Esophagus squamous epithelium (tissue), 5 donors: Measurements from ENCODE around the gene IL1R1. TPM values are rescaled to one million over a fixed set of nuclear protein-coding genes. Genes with fewer than 3 reads are reported as not detected.

Experiments
- DNase-seq: peaks from one replicate; lab custom pipeline; 2025; lab: John Stamatoyannopoulos, UW
- H3K27ac ChIP-seq, 4 donors: fragments of 200-600 bp; sonication (generic); one replicate each; pipeline ENCODE4 v1.5.1; 2016 to 2019; ENCODE audit warnings: mild to moderate bottlenecking in 1 of 4
- H3K27me3 ChIP-seq, 4 donors: fragments of 200-600 bp; sonication (generic); 1 replicate in 3 of 4; 2 replicates in 1 of 4; pipeline versions ENCODE4 v1.5.1 to v1.6.0; 2017 to 2021; ENCODE audit warnings: antibody characterized with exemption in 1 of 4
- H3K36me3 ChIP-seq, 3 donors: fragments of 200-600 bp; sonication (generic); one replicate each; pipeline ENCODE4 v1.5.1; 2016 to 2019
- H3K4me1 ChIP-seq, 3 donors: fragments of 200-600 bp; sonication (generic); one replicate each; pipeline ENCODE4 v1.5.1; 2017 to 2019
- H3K4me3 ChIP-seq, 4 donors: fragments of 200-600 bp; sonication (generic); 1 replicate in 3 of 4; 2 replicates in 1 of 4; pipeline ENCODE4 v1.5.1; 2016 to 2019; ENCODE audit warnings: mild to moderate bottlenecking in 2 of 4, moderate library complexity in 1 of 4
- H3K9me3 ChIP-seq, 3 donors: fragments of 200-600 bp; sonication (generic); one replicate each; pipeline ENCODE4 v1.5.1; 2016 to 2019
- POLR2A ChIP-seq, 4 donors: fragments of 450-650 bp; IDR thresholded peaks; one replicate each; pipeline ENCODE4 v1.6.1; 2017; ENCODE audit warnings: antibody characterized with exemption in 4 of 4, mild to moderate bottlenecking in 4 of 4, moderate library complexity in 3 of 4
- WGBS, 2 donors: methylation state at CpG; one replicate each; pipeline ENCODE4 v1.1.5; 2018; 5-methylcytosine and 5-hydroxymethylcytosine counted together
- intact Hi-C: fragments of 100-400 bp; cut with DNase I; formaldehyde crosslinking; loops from one replicate; pipeline ENCODE4 v1.15.0; 2022
- total RNA-seq, 4 donors: library from RNA; depleted of rRNA; stranded (reverse); fragments of >200 nt; gene quantifications; one replicate each; pipeline ENCODE4 v1.1.0, GENCODE V29; 2016
- TF ChIP-seq, protein P1 (sequence below), 6 experiments: fragments of 450-650 bp in 4 of 6; fragments of 200-600 bp in 2 of 6; sonication (generic) in 2 of 6; IDR thresholded peaks; one replicate each; pipeline ENCODE4 v1.5.1; 2016 to 2019; ENCODE audit warnings: antibody characterized with exemption in 6 of 6, mild to moderate bottlenecking in 4 of 6, moderate library complexity in 4 of 6
- donor health status: DM: yes; HTN: yes; CAD: no.

IL1R1 gene
- total RNA-seq, 4 donors from 2014 or later, result 9.7 to 65.8 (median 24.6) TPM

- TF ChIP-seq POLR2A (IDR thresholded peaks at IDR 0.05), result no peak
- TF ChIP-seq, protein P1, sequence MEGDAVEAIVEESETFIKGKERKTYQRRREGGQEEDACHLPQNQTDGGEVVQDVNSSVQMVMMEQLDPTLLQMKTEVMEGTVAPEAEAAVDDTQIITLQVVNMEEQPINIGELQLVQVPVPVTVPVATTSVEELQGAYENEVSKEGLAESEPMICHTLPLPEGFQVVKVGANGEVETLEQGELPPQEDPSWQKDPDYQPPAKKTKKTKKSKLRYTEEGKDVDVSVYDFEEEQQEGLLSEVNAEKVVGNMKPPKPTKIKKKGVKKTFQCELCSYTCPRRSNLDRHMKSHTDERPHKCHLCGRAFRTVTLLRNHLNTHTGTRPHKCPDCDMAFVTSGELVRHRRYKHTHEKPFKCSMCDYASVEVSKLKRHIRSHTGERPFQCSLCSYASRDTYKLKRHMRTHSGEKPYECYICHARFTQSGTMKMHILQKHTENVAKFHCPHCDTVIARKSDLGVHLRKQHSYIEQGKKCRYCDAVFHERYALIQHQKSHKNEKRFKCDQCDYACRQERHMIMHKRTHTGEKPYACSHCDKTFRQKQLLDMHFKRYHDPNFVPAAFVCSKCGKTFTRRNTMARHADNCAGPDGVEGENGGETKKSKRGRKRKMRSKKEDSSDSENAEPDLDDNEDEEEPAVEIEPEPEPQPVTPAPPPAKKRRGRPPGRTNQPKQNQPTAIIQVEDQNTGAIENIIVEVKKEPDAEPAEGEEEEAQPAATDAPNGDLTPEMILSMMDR (IDR thresholded peaks at IDR 0.05), result no peak
- intact Hi-C loops, result no loop called here
- H3K27ac ChIP-seq, result peak overlapping the region in 2 of 4 donors; percentile 9 to 52
- WGBS, 2 donors, result 54 to 74% methylated on average over 3 to 7 of the region's 9 CpGs
- H3K4me3 ChIP-seq, result no peak overlapping the region
- no peaks in the 10 kb centered on the region for H3K27me3 ChIP-seq
- peaks cover 0 to 59% (median 4%) of the 10 kb centered on the region in 3 donors for H3K36me3 ChIP-seq
- H3K9me3 ChIP-seq, result peaks cover 0 to 31% (median 10%) of the 10 kb centered on the region in 3 donors
- no peak for DNase-seq
- H3K4me1 ChIP-seq, result peaks cover 0 to 42% (median 8%) of the 10 kb centered on the region in 3 donors
Measured at GRCh38 chr2:102149644-102150455, 7.3 kb downstream of the IL1R1 start.

GRCh38 chr2:102154364-102154763 lies 11.8 kb downstream of the IL1R1 start:
- DNase-seq, result no peak
- intact Hi-C loops, result no loop called here
- peaks cover 12 to 57% (median 30%) of the 10 kb centered on the region in 3 donors for H3K4me1 ChIP-seq
- H3K9me3 ChIP-seq, result no peaks in the 10 kb centered on the region
- no peaks in the 10 kb centered on the region for H3K27me3 ChIP-seq
- H3K27ac ChIP-seq, result peak overlapping the region in 3 of 4 donors; percentile 83 to 90 (median 88)
- TF ChIP-seq, protein P1 (IDR thresholded peaks at IDR 0.05), result no peak
- no peak for TF ChIP-seq POLR2A (IDR thresholded peaks at IDR 0.05)
- 91% methylated on average over 6 of the region's 6 CpGs for WGBS, 2 donors
- peaks cover 0 to 49% (median 4%) of the 10 kb centered on the region in 3 donors for H3K36me3 ChIP-seq
- no peak overlapping the region for H3K4me3 ChIP-seq

GRCh38 chr2:102154946-102155702 lies 12.6 kb downstream of the IL1R1 start:
- Histone ChIP-seq H3K27me3 (no peaks in the 10 kb centered on the region), H3K27ac (peak overlapping the region; percentile 65 to 90 (median 86)), H3K9me3 (no peaks in the 10 kb centered on the region), H3K4me1 (peaks cover 12 to 52% (median 30%) of the 10 kb centered on the region in 3 donors), H3K36me3 (peaks cover 0 to 50% (median 4%) of the 10 kb centered on the region in 3 donors), H3K4me3 (no peak overlapping the region)
- 56 to 70% methylated on average over 4 to 6 of the region's 7 CpGs for WGBS, 2 donors
- intact Hi-C loops, result no loop called here
- DNase-seq, result no peak
- TF ChIP-seq POLR2A (IDR thresholded peaks at IDR 0.05), result no peak
- TF ChIP-seq, protein P1 (IDR thresholded peaks at IDR 0.05), result no peak

DNA sequence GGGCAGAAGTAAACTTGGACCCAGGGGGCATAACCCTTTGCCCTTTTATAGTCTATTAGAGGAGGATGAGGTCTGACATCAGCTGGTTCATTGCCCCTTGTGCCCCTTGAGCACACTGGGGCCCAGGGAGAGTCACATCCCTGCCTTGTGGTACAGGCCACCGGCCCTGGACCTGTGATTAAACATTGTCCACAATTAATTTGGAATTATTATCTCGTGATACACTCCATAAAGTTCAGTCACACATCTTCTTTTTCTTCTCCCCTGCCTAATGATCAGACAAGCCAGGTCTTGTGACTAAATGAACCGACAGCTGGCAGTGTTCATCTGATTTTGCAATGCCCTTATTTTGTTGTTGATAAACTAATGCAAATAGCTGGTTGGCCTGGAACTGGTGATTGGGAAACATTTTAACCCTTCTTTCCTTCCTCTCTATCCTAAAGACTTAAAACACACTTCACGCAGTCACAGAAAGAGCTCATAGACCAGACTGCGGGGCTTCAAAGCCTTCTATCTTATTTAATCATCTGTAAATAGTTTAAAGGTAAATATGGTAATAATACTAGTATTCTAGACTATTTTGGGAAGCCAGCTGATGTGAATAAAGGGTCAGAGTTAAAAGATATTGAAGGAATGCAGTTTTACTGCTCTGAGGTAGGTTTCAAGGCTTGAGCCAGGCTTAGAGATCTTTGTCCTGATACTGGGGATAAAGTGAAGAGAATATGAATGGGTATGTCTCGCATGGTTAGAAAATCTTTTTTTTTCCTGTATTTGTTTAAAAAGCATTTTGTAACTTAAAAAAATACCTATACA lies 13.4 kb downstream of the IL1R1 start:
- no peaks in the 10 kb centered on the region for H3K27me3 ChIP-seq
- 37 to 45% methylated on average over 6 of the region's 6 CpGs for WGBS, 2 donors
- intact Hi-C loops, result no loop called here
- peaks cover 12 to 54% (median 30%) of the 10 kb centered on the region in 3 donors for H3K4me1 ChIP-seq
- H3K9me3 ChIP-seq, result no peaks in the 10 kb centered on the region
- H3K4me3 ChIP-seq, result peak overlapping the region in 1 of 4 donors; percentile 5
- peaks cover 0 to 55% (median 4%) of the 10 kb centered on the region in 3 donors for H3K36me3 ChIP-seq
- H3K27ac ChIP-seq, result peak overlapping the region; percentile 65 to 90 (median 86)
- no peak for TF ChIP-seq POLR2A (IDR thresholded peaks at IDR 0.05)
- TF ChIP-seq, protein P1 (IDR thresholded peaks at IDR 0.05), result no peak
- DNase-seq, result no peak
